H1 (cell line): ENCODE data around the gene EXOSC7. TPM values are rescaled to one million over a fixed set of nuclear protein-coding genes. Genes with fewer than 3 reads are reported as not detected.

Experiments used
- polyA plus RNA-seq, 7 experiments: library from polyadenylated mRNA; depleted of rRNA in 3 of 7; stranded (reverse) in 5 of 7; unstranded in 2 of 7; fragments of >200 nt in 5 of 7; fragments of 200-250 nt in 2 of 7; gene quantifications; 1 replicate in 5 of 7; 2 replicates in 1 of 7; 4 replicates in 1 of 7; pipeline versions ENCODE4 v1.2.1 to v1.2.3, GENCODE V29; 2011 to 2013; ENCODE audit warnings: missing spikeins in 2 of 7, mixed read lengths in 2 of 7
- small RNA-seq: library from polyadenylated mRNA; stranded (forward); fragments of <200 nt; extraction: miRNeasy Mini kit (QIAGEN cat#:217004); gene quantifications from one replicate; pipeline ENCODE3, GENCODE V24; 2013; ENCODE audit not compliant: insufficient read depth
- total RNA-seq: library from RNA; stranded (reverse); fragmentation: NEBNext Ultra II Directional; extraction: Animal tissue kit (Norgen Biotek cat#: 25700); gene quantifications from 2 replicates; pipeline ENCODE4 v1.2.1, GENCODE V29; 2021

The EXOSC7 gene
- total and polyA plus RNA-seq, 2 of the 8 experiments (the other 6 are each of a cell fraction or from before 2014, with no cell fraction given) = 92.7 to 94.5 TPM

Small RNAs within 50 kb of the gene (small RNA-seq; reads per million reads assigned to genes)
- not detected for gene RNU5B-3P

Other genes with a start within 250 kb of the EXOSC7 start
- 5.3 and 6.4 TPM in 2 replicates for gene ZNF501, start 246.6 kb upstream of the EXOSC7 start, total RNA-seq
- 1.4 and 1.6 TPM in 2 replicates for gene ZNF501, start 246.6 kb upstream of the EXOSC7 start, polyA plus RNA-seq (2011; rRNA removed)
- 65.1 and 67.2 TPM in 2 replicates for gene KIAA1143, start 214.6 kb upstream of the EXOSC7 start, total RNA-seq
- 10.9 and 16.2 TPM in 2 replicates for gene KIAA1143, start 214.6 kb upstream of the EXOSC7 start, polyA plus RNA-seq (2011; rRNA removed)
- 25.5 and 26.4 TPM in 2 replicates for gene KIF15, start 214.4 kb upstream of the EXOSC7 start, total RNA-seq
- gene KIF15, start 214.4 kb upstream of the EXOSC7 start, polyA plus RNA-seq (2011; rRNA removed) = 2.3 and 4.2 TPM in 2 replicates
- gene TMEM42, start 114.3 kb upstream of the EXOSC7 start, total RNA-seq = 10.8 and 11.2 TPM in 2 replicates
- 41.4 and 42.6 TPM in 2 replicates for gene TMEM42, start 114.3 kb upstream of the EXOSC7 start, polyA plus RNA-seq (2011; rRNA removed)
- not detected in 2 replicates for gene TGM4, start 101.6 kb upstream of the EXOSC7 start, total RNA-seq
- gene TGM4, start 101.6 kb upstream of the EXOSC7 start, polyA plus RNA-seq (2011; rRNA removed) = 0.02 TPM in 2 replicates
- 67.4 and 77.4 TPM in 2 replicates for gene ZDHHC3, start 70 bp upstream of the EXOSC7 start, total RNA-seq
- gene ZDHHC3, start 70 bp upstream of the EXOSC7 start, polyA plus RNA-seq (2011; rRNA removed) = 88.7 and 102 TPM in 2 replicates
- not detected in 2 replicates for gene CLEC3B, start 50.1 kb downstream of the EXOSC7 start, total RNA-seq
- 0.20 and 0.32 TPM in 2 replicates for gene CLEC3B, start 50.1 kb downstream of the EXOSC7 start, polyA plus RNA-seq (2011; rRNA removed)
- gene CDCP1, start 170.1 kb downstream of the EXOSC7 start, total RNA-seq = 21.2 and 23.3 TPM in 2 replicates
- gene CDCP1, start 170.1 kb downstream of the EXOSC7 start, polyA plus RNA-seq (2011; rRNA removed) = 10.0 and 10.1 TPM in 2 replicates